Measurements from ENCODE around the gene MZT2B.
"Not testable (repeated sequence)": the region's sequence is repeated elsewhere in the genome, so short reads cannot be mapped to it uniquely, and the experiment has no call there.

DNA sequence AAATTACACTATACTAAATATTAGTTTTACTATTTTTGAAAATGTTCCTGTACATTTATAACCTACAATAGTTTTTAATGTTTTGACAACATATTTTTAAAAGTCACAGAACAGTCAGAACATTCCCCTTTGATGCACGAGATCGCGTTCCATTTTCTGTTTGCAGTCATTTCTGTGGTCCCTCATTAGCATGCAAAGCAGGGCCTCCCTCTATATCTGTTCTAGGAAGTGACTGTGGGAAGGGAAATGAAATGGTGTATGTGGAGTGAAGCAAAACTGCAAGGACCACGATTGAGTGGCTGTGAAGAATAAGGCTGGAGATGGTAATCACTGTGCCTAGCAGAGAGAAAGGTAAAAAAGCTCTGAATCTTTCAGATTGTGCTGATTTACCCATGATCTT is 40.5 kb downstream of the MZT2B start:
- TF ChIP-seq, protein P1, sequence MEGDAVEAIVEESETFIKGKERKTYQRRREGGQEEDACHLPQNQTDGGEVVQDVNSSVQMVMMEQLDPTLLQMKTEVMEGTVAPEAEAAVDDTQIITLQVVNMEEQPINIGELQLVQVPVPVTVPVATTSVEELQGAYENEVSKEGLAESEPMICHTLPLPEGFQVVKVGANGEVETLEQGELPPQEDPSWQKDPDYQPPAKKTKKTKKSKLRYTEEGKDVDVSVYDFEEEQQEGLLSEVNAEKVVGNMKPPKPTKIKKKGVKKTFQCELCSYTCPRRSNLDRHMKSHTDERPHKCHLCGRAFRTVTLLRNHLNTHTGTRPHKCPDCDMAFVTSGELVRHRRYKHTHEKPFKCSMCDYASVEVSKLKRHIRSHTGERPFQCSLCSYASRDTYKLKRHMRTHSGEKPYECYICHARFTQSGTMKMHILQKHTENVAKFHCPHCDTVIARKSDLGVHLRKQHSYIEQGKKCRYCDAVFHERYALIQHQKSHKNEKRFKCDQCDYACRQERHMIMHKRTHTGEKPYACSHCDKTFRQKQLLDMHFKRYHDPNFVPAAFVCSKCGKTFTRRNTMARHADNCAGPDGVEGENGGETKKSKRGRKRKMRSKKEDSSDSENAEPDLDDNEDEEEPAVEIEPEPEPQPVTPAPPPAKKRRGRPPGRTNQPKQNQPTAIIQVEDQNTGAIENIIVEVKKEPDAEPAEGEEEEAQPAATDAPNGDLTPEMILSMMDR (IDR thresholded peaks at IDR 0.05; ENCODE audit: insufficient read depth, low read length) = not testable (repeated sequence)
- TF ChIP-seq, protein P2, sequence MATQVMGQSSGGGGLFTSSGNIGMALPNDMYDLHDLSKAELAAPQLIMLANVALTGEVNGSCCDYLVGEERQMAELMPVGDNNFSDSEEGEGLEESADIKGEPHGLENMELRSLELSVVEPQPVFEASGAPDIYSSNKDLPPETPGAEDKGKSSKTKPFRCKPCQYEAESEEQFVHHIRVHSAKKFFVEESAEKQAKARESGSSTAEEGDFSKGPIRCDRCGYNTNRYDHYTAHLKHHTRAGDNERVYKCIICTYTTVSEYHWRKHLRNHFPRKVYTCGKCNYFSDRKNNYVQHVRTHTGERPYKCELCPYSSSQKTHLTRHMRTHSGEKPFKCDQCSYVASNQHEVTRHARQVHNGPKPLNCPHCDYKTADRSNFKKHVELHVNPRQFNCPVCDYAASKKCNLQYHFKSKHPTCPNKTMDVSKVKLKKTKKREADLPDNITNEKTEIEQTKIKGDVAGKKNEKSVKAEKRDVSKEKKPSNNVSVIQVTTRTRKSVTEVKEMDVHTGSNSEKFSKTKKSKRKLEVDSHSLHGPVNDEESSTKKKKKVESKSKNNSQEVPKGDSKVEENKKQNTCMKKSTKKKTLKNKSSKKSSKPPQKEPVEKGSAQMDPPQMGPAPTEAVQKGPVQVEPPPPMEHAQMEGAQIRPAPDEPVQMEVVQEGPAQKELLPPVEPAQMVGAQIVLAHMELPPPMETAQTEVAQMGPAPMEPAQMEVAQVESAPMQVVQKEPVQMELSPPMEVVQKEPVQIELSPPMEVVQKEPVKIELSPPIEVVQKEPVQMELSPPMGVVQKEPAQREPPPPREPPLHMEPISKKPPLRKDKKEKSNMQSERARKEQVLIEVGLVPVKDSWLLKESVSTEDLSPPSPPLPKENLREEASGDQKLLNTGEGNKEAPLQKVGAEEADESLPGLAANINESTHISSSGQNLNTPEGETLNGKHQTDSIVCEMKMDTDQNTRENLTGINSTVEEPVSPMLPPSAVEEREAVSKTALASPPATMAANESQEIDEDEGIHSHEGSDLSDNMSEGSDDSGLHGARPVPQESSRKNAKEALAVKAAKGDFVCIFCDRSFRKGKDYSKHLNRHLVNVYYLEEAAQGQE (IDR thresholded peaks at IDR 0.05; ENCODE audit: insufficient replicate concordance, low read depth) = not testable (repeated sequence)
